HCT116 (cell line): ENCODE data around the gene TEAD2. TPM values are rescaled to one million over a fixed set of nuclear protein-coding genes. Genes with fewer than 3 reads are reported as not detected.

Experiments
- ATAC-seq: fragments of 200-7000 bp; cut with Tn5 transposase; 2 replicates; pipeline ENCODE4 v1.9.1; 2020; ENCODE audit warnings: mild to moderate bottlenecking, moderate library complexity
- BruUV-seq: library from RNA; stranded (reverse); fragments of 400-500 nt; replicated peaks from 2 replicates; lab custom pipeline; 2021; lab: Mats Ljungman, UMichigan
- CTCF ChIA-PET: fragments of 300-600 bp; sonication (Branson Sonifier 250); formaldehyde crosslinking; loops from one replicate; lab custom pipeline; 2021; ENCODE audit warnings: antibody characterized with exemption; lab: Charles Lee
- POLR2A ChIA-PET: fragments of 300-600, 350-600 bp; sonication (Branson Sonifier 250); formaldehyde crosslinking; loops from one replicate; lab custom pipeline; 2021; ENCODE audit warnings: antibody characterized with exemption; lab: Charles Lee
- RAD21 ChIA-PET, 2 experiments: fragments of 300-600 bp; sonication (Branson Sonifier 250); formaldehyde crosslinking; loops; one replicate each; lab custom pipeline; 2023; ENCODE audit warnings: low total read pairs in 2 of 2; ENCODE audit not compliant: uncharacterized antibody in 2 of 2, unreplicated experiment in 2 of 2, low non-redundant PET in 1 of 2; lab: Charles Lee
- DNase-seq: peaks from one replicate; pipeline ENCODE4 v3.0.0-alpha.2; 2010; ENCODE audit warnings: low read depth, low spot score
- H2AFZ ChIP-seq: fragments of 200-600 bp; shearing (Covaris generic), sonication (generic); 2 replicates; pipeline ENCODE4 v1.6.1; 2017; ENCODE audit warnings: low read depth, mixed run types, mixed read lengths, antibody characterized with exemption, low read length; ENCODE audit not compliant: poor library complexity, severe bottlenecking
- H3K27ac ChIP-seq: 2 replicates; pipeline ENCODE4 v1.5.1; 2012; ENCODE audit warnings: low read depth, low read length
- H3K27me3 ChIP-seq: fragments of 200-600 bp; sonication (generic); 2 replicates; pipeline ENCODE4 v1.6.1; 2016; ENCODE audit warnings: mixed run types, low read length, mixed read lengths; ENCODE audit not compliant: insufficient read depth
- H3K36me3 ChIP-seq, 2 experiments: fragments of 200-500 bp in 1 of 2; fragments of 200-600 bp in 1 of 2; sonication (Bioruptor generic) in 1 of 2; sonication (generic) in 1 of 2; 2 replicates each; pipeline versions ENCODE4 v1.5.1 to v1.6.1; 2014 to 2016; ENCODE audit warnings: low read length in 2 of 2, inconsistent platforms in 1 of 2, mixed read lengths in 1 of 2, mixed run types in 1 of 2; ENCODE audit not compliant: insufficient read depth in 2 of 2, control insufficient read depth in 1 of 2
- H3K4me1 ChIP-seq, 2 experiments: fragments of 200-600 bp in 1 of 2; sonication (generic) in 1 of 2; 2 replicates each; pipeline versions ENCODE4 v1.5.1 to v1.6.1; 2012 to 2017; ENCODE audit warnings: low read length in 2 of 2, inconsistent platforms in 1 of 2, mild to moderate bottlenecking in 1 of 2, mixed read lengths in 1 of 2, mixed run types in 1 of 2, moderate library complexity in 1 of 2; ENCODE audit not compliant: insufficient read depth in 2 of 2, control insufficient read depth in 1 of 2
- H3K4me2 ChIP-seq: fragments of 200-600 bp; sonication (generic); 2 replicates; pipeline ENCODE4 v1.6.1; 2017; ENCODE audit warnings: mixed run types, low read length, mixed read lengths
- H3K4me3 ChIP-seq, 2 experiments: fragments of 200-600 bp in 1 of 2; sonication (generic) in 1 of 2; replicated peaks in 1 of 2; 2 replicates each; pipeline ENCODE4 v1.5.1; 2011 to 2016; ENCODE audit warnings: low read length in 2 of 2, control low read depth in 1 of 2, low read depth in 1 of 2, mild to moderate bottlenecking in 1 of 2, mixed read lengths in 1 of 2, mixed run types in 1 of 2
- H3K79me2 ChIP-seq: fragments of 200-600 bp; sonication (generic); 2 replicates; pipeline ENCODE4 v1.6.1; 2017; ENCODE audit warnings: mild to moderate bottlenecking, mixed run types, low read length, moderate library complexity, mixed read lengths; ENCODE audit not compliant: insufficient read depth
- H3K9ac ChIP-seq: fragments of 200-600 bp; sonication (generic); 2 replicates; pipeline ENCODE4 v1.6.1; 2016; ENCODE audit warnings: low read length, mixed read lengths
- H3K9me2 ChIP-seq: fragments of 200-600 bp; sonication (generic), shearing (Covaris generic); 2 replicates; pipeline ENCODE4 v1.6.1; 2017; ENCODE audit warnings: mixed run types, mild to moderate bottlenecking, moderate library complexity; ENCODE audit not compliant: insufficient read depth
- H3K9me3 ChIP-seq, 2 experiments: fragments of 200-500 bp in 1 of 2; fragments of 200-600 bp in 1 of 2; sonication (Bioruptor generic) in 1 of 2; sonication (generic) in 1 of 2; 2 replicates each; pipeline ENCODE4 v1.6.1; 2014 to 2017; ENCODE audit warnings: low read length in 2 of 2, mixed read lengths in 2 of 2, inconsistent platforms in 1 of 2, low read depth in 1 of 2, mild to moderate bottlenecking in 1 of 2, mixed run types in 1 of 2, moderate library complexity in 1 of 2; ENCODE audit not compliant: control insufficient read depth in 1 of 2, insufficient read depth in 1 of 2
- H4K20me1 ChIP-seq: fragments of 200-600 bp; sonication (generic), shearing (Covaris generic); 2 replicates; pipeline ENCODE4 v1.6.1; 2017; ENCODE audit warnings: mixed run types, mild to moderate bottlenecking, moderate library complexity; ENCODE audit not compliant: insufficient read depth
- CEBPB ChIP-seq: IDR thresholded peaks from 2 replicates; pipeline ENCODE4 v1.6.1; 2012; ENCODE audit warnings: low read depth
- ELF1 ChIP-seq: IDR thresholded peaks from 2 replicates; pipeline ENCODE4 v1.6.1; 2012; ENCODE audit warnings: low read depth, borderline replicate concordance
- SIN3A ChIP-seq: IDR thresholded peaks from 2 replicates; pipeline ENCODE4 v1.6.1; 2012; ENCODE audit warnings: low read depth
- SP1 ChIP-seq: IDR thresholded peaks from 2 replicates; pipeline ENCODE4 v1.6.1; 2012; ENCODE audit warnings: low read depth
- SRF ChIP-seq: IDR thresholded peaks from 2 replicates; pipeline ENCODE4 v1.6.1; 2012; ENCODE audit warnings: low read depth
- TCF7L2 ChIP-seq: IDR thresholded peaks from 2 replicates; pipeline ENCODE4 v1.7.0; 2011; ENCODE audit warnings: borderline replicate concordance, inconsistent platforms; ENCODE audit not compliant: insufficient read depth, insufficient read length; ENCODE audit errors: extremely low read depth
- YY1 ChIP-seq: IDR thresholded peaks from 2 replicates; pipeline ENCODE4 v1.6.1; 2011; ENCODE audit warnings: low read length, low read depth, moderate library complexity, mild to moderate bottlenecking; ENCODE audit not compliant: insufficient replicate concordance; ENCODE audit errors: extremely low read depth
- ZFX ChIP-seq: fragments of 450-650 bp; IDR thresholded peaks from 2 replicates; pipeline ENCODE4 v1.6.1; 2017
- ZNF274 ChIP-seq: fragments of 200-500 bp; sonication (Bioruptor generic); IDR thresholded peaks from 2 replicates; pipeline ENCODE4 v1.6.1; 2014; ENCODE audit warnings: mild to moderate bottlenecking, low read depth, low read length, inconsistent platforms
- intact Hi-C: fragments of 100-400 bp; cut with micrococcal nuclease; formaldehyde crosslinking; loops from 2 replicates; pipeline ENCODE4 v1.10.0; 2022
- total RNA-seq: library from RNA; stranded (reverse); gene quantifications from one replicate; pipeline ENCODE4 v1.2.1, GENCODE V29; 2021; ENCODE audit not compliant: unreplicated experiment
- TF ChIP-seq, protein P1 (sequence below): IDR thresholded peaks from 2 replicates; pipeline ENCODE4 v1.6.1; 2012
- TF ChIP-seq, protein P2 (sequence below): IDR thresholded peaks from 2 replicates; pipeline ENCODE4 v1.6.1; 2011; ENCODE audit warnings: mild to moderate bottlenecking, low read length, moderate library complexity; ENCODE audit not compliant: insufficient replicate concordance; ENCODE audit errors: extremely low read depth
- TF ChIP-seq, protein P3 (sequence below): IDR thresholded peaks from 2 replicates; pipeline ENCODE4 v1.6.1; 2012; ENCODE audit warnings: low read depth

Gene TEAD2
- total RNA-seq, 1 experiment from 2014 or later, result 31.9 TPM

DNA sequence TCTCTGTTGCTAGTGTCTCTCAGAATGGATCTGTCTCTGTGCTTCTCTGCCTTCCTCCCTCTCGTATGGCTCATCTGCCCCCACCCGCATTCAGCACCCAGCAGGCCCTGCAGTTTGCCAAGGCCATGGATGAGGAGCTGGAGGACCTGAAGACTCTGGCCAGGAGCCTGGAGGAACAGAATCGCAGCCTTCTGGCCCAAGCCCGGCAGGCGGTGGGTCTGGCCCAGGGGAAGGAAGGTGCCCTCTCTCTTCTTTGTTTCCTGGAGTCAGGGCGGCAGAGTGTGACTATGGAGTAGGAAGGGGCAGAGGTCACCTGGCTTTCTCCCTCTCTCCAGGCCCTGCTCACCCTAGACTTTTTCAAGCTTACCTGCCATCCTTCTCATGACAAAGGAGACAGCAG lies 36.7 kb upstream of the TEAD2 start:
- Histone ChIP-seq H3K79me2 (no peaks in the 10 kb centered on the region), H3K4me2 (no peak overlapping the region), H3K27me3 (no peaks in the 10 kb centered on the region), H3K9ac (no peak overlapping the region), H2AFZ (no peak overlapping the region), H4K20me1 (no peaks in the 10 kb centered on the region), H3K4me1 (peaks cover 6 to 8% of the 10 kb centered on the region in 2 experiments; a peak in 3 of 4 replicates), H3K4me3 (no peak overlapping the region), H3K36me3 (no peaks in the 10 kb centered on the region), H3K27ac (no peak overlapping the region), H3K9me3 (no peaks in the 10 kb centered on the region), H3K9me2 (no peaks in the 10 kb centered on the region)
- no peak for DNase-seq
- intact Hi-C loops, result no loop called here
- ChIA-PET POLR2A (interaction anchor here (1.2 kb wide), 1 partner anchor 54 kb away, joined by 3 read pairs; the partner anchor contains the start of gene ALDH16A1), CTCF (no interaction called here), RAD21 (no interaction called here)
- no peak for ATAC-seq
- no TSS peak for BruUV-seq
- TF ChIP-seq TCF7L2, result no peak
- no peak for TF ChIP-seq ZFX
- TF ChIP-seq YY1, result no peak
- TF ChIP-seq, protein P1, sequence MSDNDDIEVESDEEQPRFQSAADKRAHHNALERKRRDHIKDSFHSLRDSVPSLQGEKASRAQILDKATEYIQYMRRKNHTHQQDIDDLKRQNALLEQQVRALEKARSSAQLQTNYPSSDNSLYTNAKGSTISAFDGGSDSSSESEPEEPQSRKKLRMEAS, result no peak
- TF ChIP-seq ZNF274, result no peak
- no peak for TF ChIP-seq SRF
- no peak for TF ChIP-seq CEBPB
- TF ChIP-seq, protein P2, sequence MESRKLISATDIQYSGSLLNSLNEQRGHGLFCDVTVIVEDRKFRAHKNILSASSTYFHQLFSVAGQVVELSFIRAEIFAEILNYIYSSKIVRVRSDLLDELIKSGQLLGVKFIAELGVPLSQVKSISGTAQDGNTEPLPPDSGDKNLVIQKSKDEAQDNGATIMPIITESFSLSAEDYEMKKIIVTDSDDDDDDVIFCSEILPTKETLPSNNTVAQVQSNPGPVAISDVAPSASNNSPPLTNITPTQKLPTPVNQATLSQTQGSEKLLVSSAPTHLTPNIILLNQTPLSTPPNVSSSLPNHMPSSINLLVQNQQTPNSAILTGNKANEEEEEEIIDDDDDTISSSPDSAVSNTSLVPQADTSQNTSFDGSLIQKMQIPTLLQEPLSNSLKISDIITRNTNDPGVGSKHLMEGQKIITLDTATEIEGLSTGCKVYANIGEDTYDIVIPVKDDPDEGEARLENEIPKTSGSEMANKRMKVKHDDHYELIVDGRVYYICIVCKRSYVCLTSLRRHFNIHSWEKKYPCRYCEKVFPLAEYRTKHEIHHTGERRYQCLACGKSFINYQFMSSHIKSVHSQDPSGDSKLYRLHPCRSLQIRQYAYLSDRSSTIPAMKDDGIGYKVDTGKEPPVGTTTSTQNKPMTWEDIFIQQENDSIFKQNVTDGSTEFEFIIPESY, result no peak
- no peak for TF ChIP-seq ELF1
- TF ChIP-seq SP1, result no peak
- no peak for TF ChIP-seq SIN3A
- TF ChIP-seq, protein P3, sequence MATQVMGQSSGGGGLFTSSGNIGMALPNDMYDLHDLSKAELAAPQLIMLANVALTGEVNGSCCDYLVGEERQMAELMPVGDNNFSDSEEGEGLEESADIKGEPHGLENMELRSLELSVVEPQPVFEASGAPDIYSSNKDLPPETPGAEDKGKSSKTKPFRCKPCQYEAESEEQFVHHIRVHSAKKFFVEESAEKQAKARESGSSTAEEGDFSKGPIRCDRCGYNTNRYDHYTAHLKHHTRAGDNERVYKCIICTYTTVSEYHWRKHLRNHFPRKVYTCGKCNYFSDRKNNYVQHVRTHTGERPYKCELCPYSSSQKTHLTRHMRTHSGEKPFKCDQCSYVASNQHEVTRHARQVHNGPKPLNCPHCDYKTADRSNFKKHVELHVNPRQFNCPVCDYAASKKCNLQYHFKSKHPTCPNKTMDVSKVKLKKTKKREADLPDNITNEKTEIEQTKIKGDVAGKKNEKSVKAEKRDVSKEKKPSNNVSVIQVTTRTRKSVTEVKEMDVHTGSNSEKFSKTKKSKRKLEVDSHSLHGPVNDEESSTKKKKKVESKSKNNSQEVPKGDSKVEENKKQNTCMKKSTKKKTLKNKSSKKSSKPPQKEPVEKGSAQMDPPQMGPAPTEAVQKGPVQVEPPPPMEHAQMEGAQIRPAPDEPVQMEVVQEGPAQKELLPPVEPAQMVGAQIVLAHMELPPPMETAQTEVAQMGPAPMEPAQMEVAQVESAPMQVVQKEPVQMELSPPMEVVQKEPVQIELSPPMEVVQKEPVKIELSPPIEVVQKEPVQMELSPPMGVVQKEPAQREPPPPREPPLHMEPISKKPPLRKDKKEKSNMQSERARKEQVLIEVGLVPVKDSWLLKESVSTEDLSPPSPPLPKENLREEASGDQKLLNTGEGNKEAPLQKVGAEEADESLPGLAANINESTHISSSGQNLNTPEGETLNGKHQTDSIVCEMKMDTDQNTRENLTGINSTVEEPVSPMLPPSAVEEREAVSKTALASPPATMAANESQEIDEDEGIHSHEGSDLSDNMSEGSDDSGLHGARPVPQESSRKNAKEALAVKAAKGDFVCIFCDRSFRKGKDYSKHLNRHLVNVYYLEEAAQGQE, result no peak
